Esophagus (tissue), 2 donors: ENCODE results near the gene PTPRZ1. TPM values are rescaled to one million over a fixed set of nuclear protein-coding genes. Genes with fewer than 3 reads are reported as not detected.

Experiments
- H3K27ac ChIP-seq, 2 donors: one replicate each; pipeline ENCODE4 v1.5.1; 2013; ENCODE audit warnings: low read depth in 2 of 2, mild to moderate bottlenecking in 2 of 2, inconsistent platforms in 1 of 2, low read length in 1 of 2, moderate library complexity in 1 of 2
- H3K27me3 ChIP-seq, 2 donors: one replicate each; pipeline ENCODE4 v1.6.1; 2013; ENCODE audit warnings: low read length in 2 of 2, control low read depth in 1 of 2, mild to moderate bottlenecking in 1 of 2; ENCODE audit not compliant: insufficient read depth in 2 of 2, control insufficient read depth in 1 of 2
- H3K36me3 ChIP-seq, 2 donors: one replicate each; pipeline ENCODE4 v1.6.1; 2013; ENCODE audit warnings: low read length in 1 of 2; ENCODE audit not compliant: control insufficient read depth in 2 of 2, insufficient read depth in 2 of 2
- H3K4me1 ChIP-seq, 2 donors: one replicate each; pipeline ENCODE4 v1.6.1; 2013; ENCODE audit warnings: low read length in 1 of 2; ENCODE audit not compliant: control insufficient read depth in 2 of 2, insufficient read depth in 2 of 2
- H3K4me3 ChIP-seq, 2 donors: one replicate each; pipeline ENCODE4 v1.5.1; 2013; ENCODE audit warnings: low read length in 2 of 2, mild to moderate bottlenecking in 2 of 2, low read depth in 1 of 2, moderate library complexity in 1 of 2
- H3K9me3 ChIP-seq, 2 donors: one replicate each; pipeline ENCODE4 v1.6.1; 2013; ENCODE audit warnings: mild to moderate bottlenecking in 2 of 2, low read depth in 1 of 2, low read length in 1 of 2, moderate library complexity in 1 of 2; ENCODE audit not compliant: control insufficient read depth in 2 of 2, insufficient read depth in 1 of 2
- WGBS, 2 donors: extraction: QIAGEN DNeasy Blood & Tissue Kit; methylation state at CpG; one replicate each; pipeline ENCODE4 v1.1.7; 2013; 5-methylcytosine and 5-hydroxymethylcytosine counted together
- polyA plus RNA-seq, 2 donors: library from polyadenylated mRNA; stranded (reverse); fragments of 200-250 nt; gene quantifications; one replicate each; pipeline ENCODE4 v1.2.3, GENCODE V29; 2013
- donor health status: healthy with polysubstance abuse.
- donor health status: Bipolar disorder and iron deficiency.

Gene PTPRZ1
- polyA plus RNA-seq, 2 donors: 9.3 to 13.3 TPM

GRCh38 chr7:122072272-122072671 is 199.3 kb downstream of the PTPRZ1 start:
- Histone ChIP-seq H3K36me3 (no peaks in the 10 kb centered on the region), H3K4me3 (no peak overlapping the region), H3K27me3 (no peaks in the 10 kb centered on the region), H3K4me1 (no peaks in the 10 kb centered on the region), H3K27ac (no peak overlapping the region), H3K9me3 (no peaks in the 10 kb centered on the region)
- WGBS, 2 donors: 89 to 92% methylated on average over 2 of the region's 2 CpGs

- no peak overlapping the region for H3K27ac ChIP-seq
- H3K4me1 ChIP-seq: no peaks in the 10 kb centered on the region
- no peak overlapping the region for H3K4me3 ChIP-seq
- H3K27me3 ChIP-seq: no peaks in the 10 kb centered on the region
- 82 to 87% methylated on average over 6 of the region's 6 CpGs for WGBS, 2 donors
- H3K9me3 ChIP-seq: no peaks in the 10 kb centered on the region
- H3K36me3 ChIP-seq: peaks cover 0 to 4% of the 10 kb centered on the region in 2 donors
Measured at GRCh38 chr7:122072924-122073599, 200.1 kb downstream of the PTPRZ1 start.

- Histone ChIP-seq H3K4me3 (no peak overlapping the region), H3K9me3 (no peaks in the 10 kb centered on the region), H3K27me3 (no peaks in the 10 kb centered on the region), H3K4me1 (no peaks in the 10 kb centered on the region), H3K27ac (no peak overlapping the region), H3K36me3 (peaks cover 0 to 6% of the 10 kb centered on the region in 2 donors)
- 73 to 77% methylated on average over 3 of the region's 3 CpGs for WGBS, 2 donors
Measured at GRCh38 chr7:122073635-122074034, 200.7 kb downstream of the PTPRZ1 start.

GRCh38 chr7:122082160-122082559 is 209.2 kb downstream of the PTPRZ1 start:
- Histone ChIP-seq H3K27ac (no peak overlapping the region), H3K9me3 (no peaks in the 10 kb centered on the region), H3K4me3 (no peak overlapping the region), H3K4me1 (no peaks in the 10 kb centered on the region), H3K36me3 (peaks cover 3 to 17% of the 10 kb centered on the region in 2 donors), H3K27me3 (no peaks in the 10 kb centered on the region)

- H3K4me1 ChIP-seq: no peaks in the 10 kb centered on the region
- no peaks in the 10 kb centered on the region for H3K9me3 ChIP-seq
- H3K27ac ChIP-seq: no peak overlapping the region
- H3K27me3 ChIP-seq: no peaks in the 10 kb centered on the region
- peaks cover 3 to 13% of the 10 kb centered on the region in 2 donors for H3K36me3 ChIP-seq
- WGBS, 2 donors: 90 to 97% methylated on average over 2 of the region's 2 CpGs
- H3K4me3 ChIP-seq: no peak overlapping the region
Measured at GRCh38 chr7:122082670-122083069, 209.7 kb downstream of the PTPRZ1 start.

- Histone ChIP-seq H3K36me3 (no peaks in the 10 kb centered on the region), H3K4me3 (no peak overlapping the region)
Measured at GRCh38 chr7:122092964-122093797, 220.2 kb downstream of the PTPRZ1 start.

GRCh38 chr7:122094549-122094948 is 221.6 kb downstream of the PTPRZ1 start:
- WGBS, 2 donors: 90 to 93% methylated on average over 1 of the region's 1 CpG
- no peak overlapping the region for H3K4me3 ChIP-seq
- no peaks in the 10 kb centered on the region for H3K27me3 ChIP-seq
- H3K27ac ChIP-seq: no peak overlapping the region
- no peaks in the 10 kb centered on the region for H3K9me3 ChIP-seq
- no peaks in the 10 kb centered on the region for H3K36me3 ChIP-seq
- no peaks in the 10 kb centered on the region for H3K4me1 ChIP-seq

More at GRCh38 chr7:122092964-122093797, 220.2 kb downstream of the PTPRZ1 start:
- H3K27me3 ChIP-seq: no peaks in the 10 kb centered on the region
- no peaks in the 10 kb centered on the region for H3K4me1 ChIP-seq
- WGBS, 2 donors: 83 to 86% methylated on average over 6 of the region's 6 CpGs
- no peak overlapping the region for H3K27ac ChIP-seq
- H3K9me3 ChIP-seq: no peaks in the 10 kb centered on the region

GRCh38 chr7:122095642-122096041 is 222.7 kb downstream of the PTPRZ1 start:
- Histone ChIP-seq H3K4me3 (no peak overlapping the region), H3K4me1 (no peaks in the 10 kb centered on the region), H3K27ac (no peak overlapping the region), H3K9me3 (no peaks in the 10 kb centered on the region), H3K36me3 (no peaks in the 10 kb centered on the region), H3K27me3 (no peaks in the 10 kb centered on the region)
- WGBS, 2 donors: 71 to 80% methylated on average over 4 of the region's 4 CpGs

GRCh38 chr7:122100021-122100420 is 227.1 kb downstream of the PTPRZ1 start:
- Histone ChIP-seq H3K27ac (no peak overlapping the region), H3K4me1 (no peaks in the 10 kb centered on the region), H3K4me3 (no peak overlapping the region), H3K27me3 (no peaks in the 10 kb centered on the region), H3K36me3 (no peaks in the 10 kb centered on the region), H3K9me3 (peaks cover 0 to 3% of the 10 kb centered on the region in 2 donors)
- WGBS, 2 donors: 75 to 78% methylated on average over 3 of the region's 3 CpGs
